Mammary epithelial cell (primary cell): ENCODE measurements around the gene SREK1.

Source experiments
- EZH2 ChIP-seq: IDR thresholded peaks from 2 replicates; pipeline ENCODE4 v1.6.1; 2012; ENCODE audit warnings: low read length, inconsistent platforms, borderline replicate concordance
- TF ChIP-seq, protein P1 (sequence below), 2 donors: IDR thresholded peaks in 1 of 2; conservative IDR thresholded peaks in 1 of 2; 2 replicates each; pipeline ENCODE4 v1.5.1; 2011 to 2012; ENCODE audit warnings: inconsistent platforms in 2 of 2, low read length in 2 of 2, mild to moderate bottlenecking in 2 of 2, control low read depth in 1 of 2, low read depth in 1 of 2; ENCODE audit not compliant: insufficient read depth in 1 of 2; ENCODE audit errors: extremely low read depth in 1 of 2

- no peak for TF ChIP-seq EZH2
- TF ChIP-seq, protein P1, sequence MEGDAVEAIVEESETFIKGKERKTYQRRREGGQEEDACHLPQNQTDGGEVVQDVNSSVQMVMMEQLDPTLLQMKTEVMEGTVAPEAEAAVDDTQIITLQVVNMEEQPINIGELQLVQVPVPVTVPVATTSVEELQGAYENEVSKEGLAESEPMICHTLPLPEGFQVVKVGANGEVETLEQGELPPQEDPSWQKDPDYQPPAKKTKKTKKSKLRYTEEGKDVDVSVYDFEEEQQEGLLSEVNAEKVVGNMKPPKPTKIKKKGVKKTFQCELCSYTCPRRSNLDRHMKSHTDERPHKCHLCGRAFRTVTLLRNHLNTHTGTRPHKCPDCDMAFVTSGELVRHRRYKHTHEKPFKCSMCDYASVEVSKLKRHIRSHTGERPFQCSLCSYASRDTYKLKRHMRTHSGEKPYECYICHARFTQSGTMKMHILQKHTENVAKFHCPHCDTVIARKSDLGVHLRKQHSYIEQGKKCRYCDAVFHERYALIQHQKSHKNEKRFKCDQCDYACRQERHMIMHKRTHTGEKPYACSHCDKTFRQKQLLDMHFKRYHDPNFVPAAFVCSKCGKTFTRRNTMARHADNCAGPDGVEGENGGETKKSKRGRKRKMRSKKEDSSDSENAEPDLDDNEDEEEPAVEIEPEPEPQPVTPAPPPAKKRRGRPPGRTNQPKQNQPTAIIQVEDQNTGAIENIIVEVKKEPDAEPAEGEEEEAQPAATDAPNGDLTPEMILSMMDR (conservative IDR thresholded peaks at IDR 0.05 in 1 of 2, IDR thresholded peaks at IDR 0.05 in 1 of 2; ENCODE audit: extremely low read depth in 1 of 2, insufficient read depth in 1 of 2, low read depth in 1 of 2, low read length in 2 of 2) = no peak
Observed at GRCh38 chr5:66197764-66198405, 53.8 kb downstream of the SREK1 start.
